Left colon (tissue), 2 donors: ENCODE results near the gene NDUFV1. TPM values are rescaled to one million over a fixed set of nuclear protein-coding genes. Genes with fewer than 3 reads are reported as not detected.
"Not testable (repeated sequence)": the region's sequence is repeated elsewhere in the genome, so short reads cannot be mapped to it uniquely, and the experiment has no call there.

Source experiments
- ATAC-seq: fragments of 200-7000 bp; cut with Tn5 transposase; one replicate; pipeline ENCODE4 v1.9.1; 2020; ENCODE audit warnings: mild to moderate bottlenecking, moderate library complexity
- DNase-seq, 2 donors: peaks; one replicate each; pipeline ENCODE4 v3.0.0-alpha.2; 2020
- intact Hi-C, 2 donors: fragments of 100-400 bp; cut with DNase I in 1 of 2; cut with micrococcal nuclease in 1 of 2; formaldehyde crosslinking; loops; one replicate each; pipeline versions ENCODE4 v1.11.2 to v1.14.0; 2022; cut with DNase I, micrococcal nuclease
- total RNA-seq, 2 donors: library from RNA; stranded (reverse); fragmentation: NEBNext Ultra II Directional; extraction: Animal tissue kit (Norgen Biotek cat#: 25700); gene quantifications; one replicate each; pipeline ENCODE4 v1.2.1, GENCODE V29; 2021
- donor health status: DM: no; HTN: no; CAD: no.
- donor health status: DM: yes; HTN: yes; CAD: no.

Gene NDUFV1
- total RNA-seq, 2 donors from 2014 or later, result 292 to 377 TPM

DNA sequence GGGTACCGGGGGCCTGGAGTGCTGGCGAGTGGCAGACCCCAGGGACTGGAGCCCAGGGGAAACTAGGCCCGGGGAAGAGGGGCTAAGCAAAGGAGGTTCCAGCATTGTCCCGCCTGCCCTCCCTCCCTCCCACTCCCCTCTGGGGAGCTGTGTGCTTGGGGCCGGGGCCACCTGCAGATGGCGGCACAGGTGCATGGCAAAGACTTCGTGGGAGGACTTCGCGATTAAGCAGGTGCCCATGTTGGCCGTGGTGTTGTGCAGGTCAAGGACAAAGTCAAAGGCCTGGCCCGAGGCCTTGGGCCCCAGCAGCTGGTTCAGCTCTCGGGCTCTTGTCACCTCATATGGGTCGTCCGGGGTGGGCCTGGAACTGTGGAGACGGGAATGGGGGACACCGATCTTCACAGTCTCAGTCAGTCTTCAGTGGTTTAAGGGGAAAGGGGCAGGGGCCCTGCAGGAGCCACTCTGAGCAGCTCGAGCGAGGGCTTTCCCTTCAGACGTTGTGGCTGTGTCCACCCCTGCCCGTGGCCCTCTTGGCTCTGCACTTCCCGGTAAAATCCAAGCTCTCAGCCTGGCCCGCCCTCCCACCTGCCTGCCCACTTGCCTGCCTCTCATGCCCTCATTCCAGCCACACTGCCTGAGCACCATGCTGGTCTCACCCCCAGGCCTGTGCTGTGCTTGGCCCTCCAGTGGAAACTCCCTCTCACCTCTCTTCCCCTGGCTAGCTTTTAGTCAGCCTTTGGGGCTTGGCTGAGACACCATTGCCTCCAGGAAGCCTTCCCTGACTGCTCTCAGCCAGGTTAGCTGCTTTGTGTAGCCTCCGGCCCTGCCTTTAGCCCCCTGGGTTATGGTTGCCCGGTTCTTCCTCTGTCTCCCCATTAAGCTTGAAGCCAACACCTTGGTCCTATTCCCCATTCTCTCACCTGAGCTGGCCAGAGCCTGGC lies 39.1 kb downstream of the NDUFV1 start:
- intact Hi-C loops, result no loop called here
- ATAC-seq (no peak), DNase-seq (peak in 1 of 2 donors; percentile 28)

GRCh38 chr11:67646535-67647336 lies 40.0 kb downstream of the NDUFV1 start:
- ATAC-seq, result peak; percentile 77
- intact Hi-C loops, result no loop called here
- DNase-seq, result peak; percentile 72 to 79

DNA sequence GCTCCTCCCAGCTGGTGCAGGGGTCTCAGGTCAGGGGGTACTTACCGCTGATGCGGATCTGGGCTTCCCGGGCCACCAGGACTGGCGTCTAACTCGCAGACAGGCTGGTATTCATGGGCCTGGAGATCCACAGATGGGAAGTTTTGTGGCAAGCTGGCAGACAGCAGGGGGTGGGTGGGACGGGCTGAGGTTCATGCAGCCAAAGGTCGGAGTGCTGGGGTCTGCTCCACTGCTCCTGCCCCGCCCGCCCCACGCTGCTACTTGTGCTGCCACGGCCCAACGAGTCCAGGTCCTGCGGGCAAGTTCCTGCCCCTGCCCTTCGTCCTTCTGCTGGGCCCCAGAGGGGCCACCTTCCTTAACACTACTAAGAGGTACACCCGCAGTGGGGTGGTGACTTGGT lies 40.7 kb downstream of the NDUFV1 start:
- DNase-seq, result no peak
- no peak for ATAC-seq
- intact Hi-C loops, result no loop called here

GRCh38 chr11:67648140-67648795 lies 41.5 kb downstream of the NDUFV1 start:
- intact Hi-C loops, result no loop called here
- no peak for ATAC-seq
- no peak for DNase-seq

GRCh38 chr11:67648796-67649613 lies 42.3 kb downstream of the NDUFV1 start:
- intact Hi-C loops, result no loop called here
- peak in 1 of 2 donors; percentile 41 for DNase-seq
- no peak for ATAC-seq

- DNase-seq (peak in 1 of 2 donors; percentile 43), ATAC-seq (peak; percentile 34)
- intact Hi-C loops, result no loop called here
Measured at GRCh38 chr11:67649634-67650510, 43.1 kb downstream of the NDUFV1 start.

DNA sequence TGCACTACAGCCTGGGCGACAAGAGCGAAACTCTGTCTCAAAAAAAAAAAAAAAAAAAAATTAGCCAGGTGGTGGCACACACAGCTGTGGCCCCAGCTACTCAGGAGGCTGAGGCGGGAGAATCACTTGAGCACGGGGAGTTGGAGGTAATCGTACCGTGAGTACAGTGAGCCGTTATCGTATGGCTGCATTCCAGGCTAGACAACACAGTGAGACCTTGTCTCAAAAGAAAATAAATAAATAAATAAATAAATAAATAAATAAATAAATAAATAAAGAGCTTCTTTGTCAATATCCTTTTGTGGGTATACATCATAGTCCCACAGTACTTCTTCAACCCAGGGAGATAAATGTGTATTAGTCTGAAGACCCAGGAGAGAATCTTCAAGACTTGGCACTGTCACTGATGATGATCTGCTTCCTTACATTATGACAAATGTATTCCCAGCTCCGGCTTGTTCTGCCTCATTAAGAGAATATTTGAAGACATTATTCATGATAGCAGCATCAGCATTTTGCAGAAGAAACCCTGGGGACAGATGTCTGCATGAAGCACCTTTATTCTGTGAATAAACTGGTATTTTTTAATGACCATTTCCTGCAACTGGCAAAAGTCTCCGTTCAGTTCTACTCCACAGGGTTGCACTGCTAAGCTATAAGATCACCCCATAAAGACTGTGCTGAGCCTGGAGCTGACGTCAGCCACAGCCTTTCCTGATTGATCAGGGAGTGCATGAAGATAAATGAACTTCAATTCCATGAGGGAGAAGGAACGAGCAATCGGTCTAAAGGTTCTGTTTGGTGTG lies 45.4 kb downstream of the NDUFV1 start:
- ATAC-seq (peak; percentile 58), DNase-seq (peak in 1 of 2 donors; percentile 62)
- intact Hi-C loops, result no loop called here

DNA sequence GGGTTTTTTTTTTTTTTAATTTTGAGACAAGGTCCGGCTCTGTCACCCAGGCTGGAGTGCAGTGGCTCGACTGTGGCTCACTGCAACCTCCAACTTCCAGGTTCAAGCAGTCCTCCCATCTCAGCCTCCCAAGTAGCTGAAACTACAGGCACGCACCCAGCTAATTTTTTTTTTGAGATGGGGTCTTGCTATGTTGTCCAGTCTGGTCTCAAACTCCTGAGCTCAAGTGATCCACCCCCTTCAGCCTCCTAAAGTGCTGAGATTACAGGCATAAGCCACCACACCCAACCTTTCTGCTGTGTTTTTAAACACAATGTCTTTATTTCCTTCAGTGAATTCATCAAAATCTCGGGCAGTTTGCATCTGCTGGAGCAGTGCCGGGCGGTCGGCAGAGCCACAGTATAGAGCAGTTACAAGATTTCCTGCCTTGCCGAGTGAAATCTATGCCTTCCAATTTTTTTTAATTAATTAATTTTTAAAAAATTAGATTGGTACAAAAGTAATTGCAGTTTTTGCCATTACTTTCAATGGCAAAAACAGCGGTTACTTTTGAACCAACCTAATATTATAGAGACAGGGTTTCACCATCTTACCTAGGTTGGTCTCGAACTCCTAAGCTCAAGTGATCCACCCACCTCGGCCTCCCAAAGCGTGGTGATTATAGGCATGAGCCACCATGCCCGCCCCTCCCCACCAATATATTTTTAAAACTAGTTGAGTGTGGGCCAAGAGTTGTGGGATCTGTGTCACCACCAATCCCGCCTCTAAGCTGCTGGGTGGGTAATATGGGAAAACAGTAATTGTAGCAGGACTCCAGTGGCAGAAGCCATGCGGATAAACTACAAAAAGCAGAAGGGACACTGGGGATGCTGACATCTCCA lies 46.5 kb downstream of the NDUFV1 start:
- no peak for ATAC-seq
- intact Hi-C loops, result no loop called here
- DNase-seq, result peak in 1 of 2 donors; percentile 23

- intact Hi-C loops, result no loop called here
- no peak for DNase-seq
- ATAC-seq, result no peak
Measured at GRCh38 chr11:67654225-67654624, 47.5 kb downstream of the NDUFV1 start.

DNA sequence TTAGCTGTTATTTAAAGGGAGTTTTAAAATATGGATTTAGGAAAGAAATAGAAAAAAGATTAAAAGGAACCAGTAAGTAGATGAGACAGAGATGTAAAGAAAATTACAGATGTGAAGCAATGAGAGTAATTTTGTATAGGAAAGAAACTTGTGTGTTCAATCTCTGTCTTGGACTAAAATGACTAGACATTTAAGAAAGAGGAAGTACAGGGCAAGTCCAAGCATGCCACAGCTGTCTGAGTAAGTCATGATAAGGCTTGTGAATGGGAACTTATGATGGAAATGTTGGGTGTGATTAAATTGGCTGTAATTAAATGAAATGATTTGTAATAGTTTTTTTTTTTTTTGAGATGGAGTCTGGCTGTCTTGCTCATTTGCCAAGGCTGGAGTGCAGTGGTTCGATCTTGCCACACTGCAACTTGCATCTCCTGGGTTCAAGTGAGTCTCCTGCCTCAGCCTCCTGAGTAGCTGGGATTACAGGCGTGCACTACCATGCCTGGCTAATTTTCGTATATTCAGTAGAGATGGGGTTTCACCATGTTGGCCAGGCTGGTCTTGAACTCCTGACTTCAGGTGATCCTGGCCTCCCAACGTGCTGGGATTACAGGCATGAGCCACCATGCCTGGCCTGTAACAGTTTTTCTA lies 49.7 kb downstream of the NDUFV1 start:
- DNase-seq, result peak in 1 of 2 donors; percentile 16
- intact Hi-C loops, result no loop called here
- ATAC-seq, result no peak

DNA sequence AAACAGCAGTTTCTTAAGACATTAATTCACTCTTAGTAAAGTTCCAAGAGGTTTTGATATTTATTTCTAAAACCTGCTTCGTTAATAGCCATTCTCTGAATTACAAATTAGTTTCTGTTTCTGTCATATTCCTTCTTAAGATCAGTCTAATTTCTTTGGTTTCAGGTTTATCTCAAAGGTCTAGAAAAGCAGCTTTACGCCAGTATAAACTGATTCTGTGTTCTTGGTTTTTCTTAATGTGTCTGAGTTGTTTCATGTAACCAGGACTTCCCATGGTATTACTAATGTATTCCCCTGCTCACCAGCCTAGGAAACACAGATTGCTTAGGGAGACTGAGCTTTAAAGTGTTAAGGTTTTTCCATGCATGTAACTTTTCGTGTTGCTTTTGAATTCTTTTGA lies 50.6 kb downstream of the NDUFV1 start:
- ATAC-seq (no peak), DNase-seq (no peak)
- intact Hi-C loops, result no loop called here

GRCh38 chr11:67659651-67660165 lies 53.0 kb downstream of the NDUFV1 start:
- peak in 1 of 2 donors; percentile 17 for DNase-seq
- ATAC-seq, intact Hi-C loops: not testable (repeated sequence)

GRCh38 chr11:67660752-67661151 lies 54.0 kb downstream of the NDUFV1 start:
- ATAC-seq, DNase-seq, intact Hi-C loops: not testable (repeated sequence)
